ENCODE data around the gene MED27. TPM values are rescaled to one million over a fixed set of nuclear protein-coding genes. Genes with fewer than 3 reads are reported as not detected.

The MED27 gene
- total and polyA plus RNA-seq, 2 of the 8 experiments (the other 6 are each of a cell fraction or from before 2014, with no cell fraction given), result 29.9 to 56.5 TPM

GRCh38 chr9:131826053-131826452 is 253.6 kb downstream of the MED27 start (continued):
- no peak for TF ChIP-seq TAF7 (optimal IDR thresholded peaks at IDR 0.05; ENCODE audit: borderline replicate concordance, low read depth, low read length)
